HepG2 (cell line): ENCODE measurements around the gene CCDC85C. TPM values are rescaled to one million over a fixed set of nuclear protein-coding genes. Genes with fewer than 3 reads are reported as not detected.

ENCODE experiments used
- HIVEP1 ChIP-seq: sonication (generic); formaldehyde crosslinking; IDR thresholded peaks from 2 replicates; pipeline ENCODE4 v1.4.0; 2020; ENCODE audit warnings: mild to moderate bottlenecking, missing genetic modification reagents
- HMG20B ChIP-seq: conservative IDR thresholded peaks from 2 replicates; pipeline ENCODE4 v1.6.1; 2016; ENCODE audit warnings: missing genetic modification reagents, missing compliant biosample characterization
- KAT2B ChIP-seq: fragments of 150-350 bp; IDR thresholded peaks from 2 replicates; pipeline ENCODE4 v1.6.1; 2014; ENCODE audit warnings: low read depth, low read length, borderline replicate concordance
- NFKB2 ChIP-seq: sonication (generic); formaldehyde crosslinking; IDR thresholded peaks from 2 replicates; pipeline ENCODE4 v1.4.0; 2020; ENCODE audit warnings: missing genetic modification reagents, borderline replicate concordance
- RBM39 ChIP-seq: fragments of 200-400 bp; formaldehyde crosslinking; IDR thresholded peaks from one replicate; pipeline ENCODE4 v1.6.1; 2018; ENCODE audit warnings: antibody characterized with exemption, mild to moderate bottlenecking, low read depth, low read length; ENCODE audit not compliant: poor library complexity, severe bottlenecking
- RFXAP ChIP-seq: sonication (generic); formaldehyde crosslinking; IDR thresholded peaks from 2 replicates; pipeline ENCODE4 v1.4.0; 2020; ENCODE audit warnings: missing genetic modification reagents, borderline replicate concordance
- SNAI1 ChIP-seq: sonication (generic); formaldehyde crosslinking; IDR thresholded peaks from 2 replicates; pipeline ENCODE4 v1.5.0; 2020; ENCODE audit warnings: mild to moderate bottlenecking, missing genetic modification reagents, borderline replicate concordance
- TRIM24 ChIP-seq: sonication (generic); formaldehyde crosslinking; IDR thresholded peaks from 2 replicates; pipeline ENCODE4 v1.8.0; 2022; ENCODE audit warnings: mild to moderate bottlenecking, missing genetic modification reagents
- ZNF251 ChIP-seq: sonication (generic); formaldehyde crosslinking; IDR thresholded peaks from 2 replicates; pipeline ENCODE4 v1.9.0; 2021; ENCODE audit warnings: mild to moderate bottlenecking, missing genetic modification reagents
- ZNF337 ChIP-seq: sonication (generic); formaldehyde crosslinking; IDR thresholded peaks from 2 replicates; pipeline ENCODE4 v1.5.1; 2020; ENCODE audit warnings: missing genetic modification reagents, low read depth, mild to moderate bottlenecking, borderline replicate concordance
- ZNF782 ChIP-seq: sonication (generic); formaldehyde crosslinking; IDR thresholded peaks from 2 replicates; pipeline ENCODE4 v1.4.0; 2020; ENCODE audit warnings: missing genetic modification reagents, mild to moderate bottlenecking, borderline replicate concordance
- polyA plus RNA-seq, 8 experiments: library from polyadenylated mRNA; depleted of rRNA in 3 of 8; stranded (reverse) in 7 of 8; unstranded in 1 of 8; fragments of >200 nt; fragmentation: Illumina TruSeq in 4 of 8; extraction: Trizol in 4 of 8; gene quantifications; 2 replicates each; pipeline versions ENCODE4 v1.2.1 to v1.2.3, GENCODE V29; 2011 to 2016; ENCODE audit warnings: low read depth in 4 of 8, missing spikeins in 1 of 8, mixed read lengths in 1 of 8; ENCODE audit not compliant: insufficient read depth in 1 of 8
- total RNA-seq, 5 experiments: library from RNA; depleted of rRNA; stranded (reverse); fragments of >200 nt; fragmentation: Illumina TruSeq; extraction: Trizol; gene quantifications; 2 replicates each; pipeline ENCODE4 v1.2.3, GENCODE V29; 2016; ENCODE audit warnings: low read depth in 1 of 5
- TF ChIP-seq, protein P1 (sequence below): IDR thresholded peaks from 2 replicates; pipeline ENCODE4 v1.6.1; 2016; ENCODE audit warnings: low read depth, control low read depth
- TF ChIP-seq, protein P2 (sequence below): sonication (generic); formaldehyde crosslinking; IDR thresholded peaks from 2 replicates; pipeline ENCODE4 v1.8.1; 2022; ENCODE audit warnings: low read depth, mild to moderate bottlenecking, missing genetic modification reagents
- TF ChIP-seq, protein P3 (sequence below), 2 experiments: sonication (generic) in 1 of 2; formaldehyde crosslinking in 1 of 2; IDR thresholded peaks; 2 replicates each; pipeline versions ENCODE4 v1.4.0 to v1.6.1; 2016 to 2020; ENCODE audit warnings: borderline replicate concordance in 1 of 2, low read depth in 1 of 2, mild to moderate bottlenecking in 1 of 2, missing genetic modification reagents in 1 of 2
- TF ChIP-seq, protein P4 (sequence below): conservative IDR thresholded peaks from 2 replicates; pipeline ENCODE4 v1.6.1; 2018; ENCODE audit warnings: missing genetic modification reagents
- TF ChIP-seq, protein P5 (sequence below): sonication (generic); formaldehyde crosslinking; IDR thresholded peaks from 2 replicates; pipeline ENCODE4 v1.4.0; 2020; ENCODE audit warnings: low read depth, mild to moderate bottlenecking, missing genetic modification reagents

Gene CCDC85C
- total and polyA plus RNA-seq, 2 of the 13 experiments (the other 11 are each of a cell fraction or from before 2014, with no cell fraction given), result 18.8 to 43.8 TPM

DNA sequence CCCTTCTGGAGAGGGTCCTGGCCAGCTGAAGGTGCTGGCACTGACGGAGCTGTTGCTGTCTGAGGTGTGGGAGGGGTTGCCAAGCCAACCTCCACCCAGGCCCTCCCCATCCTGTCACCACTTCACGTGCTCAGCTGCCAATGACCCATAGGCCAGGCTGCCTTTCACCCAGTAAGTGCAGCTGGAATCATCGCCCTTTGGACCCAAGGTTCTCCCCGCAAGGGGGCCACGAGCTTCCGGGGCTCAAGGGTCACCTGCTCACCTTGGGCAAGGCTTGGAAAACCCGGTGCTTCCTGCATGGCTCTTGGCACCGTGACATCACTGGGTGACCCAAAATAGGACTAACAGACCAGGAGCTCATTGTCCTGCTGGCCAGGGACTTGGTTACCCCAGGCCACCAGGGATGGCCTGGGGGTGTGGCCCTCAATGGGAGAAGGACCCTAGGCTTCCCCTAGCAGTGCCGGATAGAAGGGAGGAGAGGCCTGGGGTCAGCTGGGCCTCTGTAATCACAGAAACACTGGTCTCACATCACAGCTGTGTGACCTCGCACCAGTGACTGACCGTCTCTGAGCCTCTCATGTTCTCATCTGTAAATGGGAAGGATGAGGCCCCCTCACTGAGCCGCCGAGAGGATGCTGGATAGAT is 51.3 kb downstream of the CCDC85C start (continued):
- TF ChIP-seq HIVEP1 (CRISPR knock-in tag) (peak; percentile 100), HMG20B (CRISPR knock-in tag) (peak; percentile 75; the same call in 1 of the 2 replicates), KAT2B (no peak), TRIM24 (CRISPR knock-in tag) (peak; percentile 92), SNAI1 (CRISPR knock-in tag) (0 out of 2 replicates have a peak, but pooled peaks have one; percentile 56), ZNF251 (no peak), ZNF337 (CRISPR knock-in tag) (no peak), NFKB2 (CRISPR knock-in tag) (peak; percentile 55; the same call in 1 of the 2 replicates), RBM39 (no peak), ZNF782 (CRISPR knock-in tag) (peak; percentile 73; the same call in 1 of the 2 replicates), RFXAP (CRISPR knock-in tag) (peak; percentile 86; the same call in 1 of the 2 replicates)
- TF ChIP-seq, protein P1, sequence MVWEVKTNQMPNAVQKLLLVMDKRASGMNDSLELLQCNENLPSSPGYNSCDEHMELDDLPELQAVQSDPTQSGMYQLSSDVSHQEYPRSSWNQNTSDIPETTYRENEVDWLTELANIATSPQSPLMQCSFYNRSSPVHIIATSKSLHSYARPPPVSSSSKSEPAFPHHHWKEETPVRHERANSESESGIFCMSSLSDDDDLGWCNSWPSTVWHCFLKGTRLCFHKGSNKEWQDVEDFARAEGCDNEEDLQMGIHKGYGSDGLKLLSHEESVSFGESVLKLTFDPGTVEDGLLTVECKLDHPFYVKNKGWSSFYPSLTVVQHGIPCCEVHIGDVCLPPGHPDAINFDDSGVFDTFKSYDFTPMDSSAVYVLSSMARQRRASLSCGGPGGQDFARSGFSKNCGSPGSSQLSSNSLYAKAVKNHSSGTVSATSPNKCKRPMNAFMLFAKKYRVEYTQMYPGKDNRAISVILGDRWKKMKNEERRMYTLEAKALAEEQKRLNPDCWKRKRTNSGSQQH (CRISPR knock-in tag), result peak; percentile 92
- TF ChIP-seq, protein P2, sequence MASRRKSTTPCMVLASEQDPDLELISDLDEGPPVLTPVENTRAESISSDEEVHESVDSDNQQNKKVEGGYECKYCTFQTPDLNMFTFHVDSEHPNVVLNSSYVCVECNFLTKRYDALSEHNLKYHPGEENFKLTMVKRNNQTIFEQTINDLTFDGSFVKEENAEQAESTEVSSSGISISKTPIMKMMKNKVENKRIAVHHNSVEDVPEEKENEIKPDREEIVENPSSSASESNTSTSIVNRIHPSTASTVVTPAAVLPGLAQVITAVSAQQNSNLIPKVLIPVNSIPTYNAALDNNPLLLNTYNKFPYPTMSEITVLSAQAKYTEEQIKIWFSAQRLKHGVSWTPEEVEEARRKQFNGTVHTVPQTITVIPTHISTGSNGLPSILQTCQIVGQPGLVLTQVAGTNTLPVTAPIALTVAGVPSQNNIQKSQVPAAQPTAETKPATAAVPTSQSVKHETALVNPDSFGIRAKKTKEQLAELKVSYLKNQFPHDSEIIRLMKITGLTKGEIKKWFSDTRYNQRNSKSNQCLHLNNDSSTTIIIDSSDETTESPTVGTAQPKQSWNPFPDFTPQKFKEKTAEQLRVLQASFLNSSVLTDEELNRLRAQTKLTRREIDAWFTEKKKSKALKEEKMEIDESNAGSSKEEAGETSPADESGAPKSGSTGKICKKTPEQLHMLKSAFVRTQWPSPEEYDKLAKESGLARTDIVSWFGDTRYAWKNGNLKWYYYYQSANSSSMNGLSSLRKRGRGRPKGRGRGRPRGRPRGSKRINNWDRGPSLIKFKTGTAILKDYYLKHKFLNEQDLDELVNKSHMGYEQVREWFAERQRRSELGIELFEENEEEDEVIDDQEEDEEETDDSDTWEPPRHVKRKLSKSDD, result peak; percentile 82
- TF ChIP-seq, protein P3, sequence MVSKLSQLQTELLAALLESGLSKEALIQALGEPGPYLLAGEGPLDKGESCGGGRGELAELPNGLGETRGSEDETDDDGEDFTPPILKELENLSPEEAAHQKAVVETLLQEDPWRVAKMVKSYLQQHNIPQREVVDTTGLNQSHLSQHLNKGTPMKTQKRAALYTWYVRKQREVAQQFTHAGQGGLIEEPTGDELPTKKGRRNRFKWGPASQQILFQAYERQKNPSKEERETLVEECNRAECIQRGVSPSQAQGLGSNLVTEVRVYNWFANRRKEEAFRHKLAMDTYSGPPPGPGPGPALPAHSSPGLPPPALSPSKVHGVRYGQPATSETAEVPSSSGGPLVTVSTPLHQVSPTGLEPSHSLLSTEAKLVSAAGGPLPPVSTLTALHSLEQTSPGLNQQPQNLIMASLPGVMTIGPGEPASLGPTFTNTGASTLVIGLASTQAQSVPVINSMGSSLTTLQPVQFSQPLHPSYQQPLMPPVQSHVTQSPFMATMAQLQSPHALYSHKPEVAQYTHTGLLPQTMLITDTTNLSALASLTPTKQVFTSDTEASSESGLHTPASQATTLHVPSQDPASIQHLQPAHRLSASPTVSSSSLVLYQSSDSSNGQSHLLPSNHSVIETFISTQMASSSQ (IDR thresholded peaks at IDR 0.05; ENCODE audit: low read depth), result peak; percentile 61
- TF ChIP-seq, protein P3 (CRISPR knock-in tag; IDR thresholded peaks at IDR 0.05; ENCODE audit: borderline replicate concordance), result peak; percentile 92
- TF ChIP-seq, protein P4, sequence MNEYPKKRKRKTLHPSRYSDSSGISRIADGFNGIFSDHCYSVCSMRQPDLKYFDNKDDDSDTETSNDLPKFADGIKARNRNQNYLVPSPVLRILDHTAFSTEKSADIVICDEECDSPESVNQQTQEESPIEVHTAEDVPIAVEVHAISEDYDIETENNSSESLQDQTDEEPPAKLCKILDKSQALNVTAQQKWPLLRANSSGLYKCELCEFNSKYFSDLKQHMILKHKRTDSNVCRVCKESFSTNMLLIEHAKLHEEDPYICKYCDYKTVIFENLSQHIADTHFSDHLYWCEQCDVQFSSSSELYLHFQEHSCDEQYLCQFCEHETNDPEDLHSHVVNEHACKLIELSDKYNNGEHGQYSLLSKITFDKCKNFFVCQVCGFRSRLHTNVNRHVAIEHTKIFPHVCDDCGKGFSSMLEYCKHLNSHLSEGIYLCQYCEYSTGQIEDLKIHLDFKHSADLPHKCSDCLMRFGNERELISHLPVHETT (CRISPR knock-in tag), result peak; percentile 64; the same call in 1 of the 2 replicates
- TF ChIP-seq, protein P5, sequence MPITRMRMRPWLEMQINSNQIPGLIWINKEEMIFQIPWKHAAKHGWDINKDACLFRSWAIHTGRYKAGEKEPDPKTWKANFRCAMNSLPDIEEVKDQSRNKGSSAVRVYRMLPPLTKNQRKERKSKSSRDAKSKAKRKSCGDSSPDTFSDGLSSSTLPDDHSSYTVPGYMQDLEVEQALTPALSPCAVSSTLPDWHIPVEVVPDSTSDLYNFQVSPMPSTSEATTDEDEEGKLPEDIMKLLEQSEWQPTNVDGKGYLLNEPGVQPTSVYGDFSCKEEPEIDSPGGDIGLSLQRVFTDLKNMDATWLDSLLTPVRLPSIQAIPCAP (CRISPR knock-in tag), result no peak
